ENCODE data around the gene HTR1D.

- no peak for TF ChIP-seq CTCF (IDR thresholded peaks at IDR 0.05)
- TF ChIP-seq EP300 (IDR thresholded peaks at IDR 0.05): no peak
- TF ChIP-seq POLR2A (IDR thresholded peaks at IDR 0.05): no peak
- TF ChIP-seq POLR2AphosphoS5 (IDR thresholded peaks at IDR 0.05): peak; percentile 44
These were observed 38.9 kb downstream of the HTR1D start for GRCh38 chr1:23178414-23178813.
